ENCODE measurements around the gene CRTC1. TPM values are rescaled to one million over a fixed set of nuclear protein-coding genes. Genes with fewer than 3 reads are reported as not detected.

Gene CRTC1
- total RNA-seq, 1 donor from 2014 or later: 39.7 TPM

GRCh38 chr19:18698321-18699167 is 15.1 kb downstream of the CRTC1 start:
- no peak overlapping the region for H3K4me3 Mint-ChIP-seq (ENCODE audit: low read depth)
- no peak for DNase-seq (ENCODE audit: low spot score, unreplicated experiment)
- H3K4me1 Mint-ChIP-seq (ENCODE audit: low read depth): peaks cover 2% of the 10 kb centered on the region
- no peaks in the 10 kb centered on the region for H3K36me3 Mint-ChIP-seq (ENCODE audit: insufficient read depth)
- H3K27ac Mint-ChIP-seq: no peak overlapping the region
- no peaks in the 10 kb centered on the region for H3K9me3 Mint-ChIP-seq (ENCODE audit: low read depth)
- no peaks in the 10 kb centered on the region for H3K27me3 Mint-ChIP-seq
- TF ChIP-seq CTCF (IDR thresholded peaks at IDR 0.05; ENCODE audit: unreplicated experiment): no peak

- Mint-ChIP-seq H3K27ac (peak overlapping the region; percentile 75), H3K9me3 (ENCODE audit: low read depth) (no peaks in the 10 kb centered on the region), H3K36me3 (ENCODE audit: insufficient read depth) (no peaks in the 10 kb centered on the region), H3K4me3 (ENCODE audit: low read depth) (no peak overlapping the region), H3K4me1 (ENCODE audit: low read depth) (peaks cover 2% of the 10 kb centered on the region), H3K27me3 (no peaks in the 10 kb centered on the region)
- no peak for TF ChIP-seq CTCF (IDR thresholded peaks at IDR 0.05; ENCODE audit: unreplicated experiment)
- no peak for DNase-seq (ENCODE audit: low spot score, unreplicated experiment)
Observed at GRCh38 chr19:18699403-18700054, 16.0 kb downstream of the CRTC1 start.

GRCh38 chr19:18700501-18701249 is 17.2 kb downstream of the CRTC1 start:
- Mint-ChIP-seq H3K4me1 (ENCODE audit: low read depth) (peaks cover 2% of the 10 kb centered on the region), H3K36me3 (ENCODE audit: insufficient read depth) (no peaks in the 10 kb centered on the region), H3K27ac (no peak overlapping the region), H3K27me3 (no peaks in the 10 kb centered on the region), H3K9me3 (ENCODE audit: low read depth) (no peaks in the 10 kb centered on the region), H3K4me3 (ENCODE audit: low read depth) (no peak overlapping the region)
- TF ChIP-seq CTCF (IDR thresholded peaks at IDR 0.05; ENCODE audit: unreplicated experiment): no peak
- DNase-seq (ENCODE audit: low spot score, unreplicated experiment): no peak

- no peak for TF ChIP-seq CTCF (IDR thresholded peaks at IDR 0.05; ENCODE audit: unreplicated experiment)
- no peaks in the 10 kb centered on the region for H3K36me3 Mint-ChIP-seq (ENCODE audit: insufficient read depth)
- H3K4me1 Mint-ChIP-seq (ENCODE audit: low read depth): peaks cover 2% of the 10 kb centered on the region
- DNase-seq (ENCODE audit: low spot score, unreplicated experiment): no peak
- H3K27me3 Mint-ChIP-seq: no peaks in the 10 kb centered on the region
- no peak overlapping the region for H3K4me3 Mint-ChIP-seq (ENCODE audit: low read depth)
- no peak overlapping the region for H3K27ac Mint-ChIP-seq
- H3K9me3 Mint-ChIP-seq (ENCODE audit: low read depth): no peaks in the 10 kb centered on the region
Observed at GRCh38 chr19:18701250-18701608, 17.7 kb downstream of the CRTC1 start.

GRCh38 chr19:18704054-18704453 is 20.6 kb downstream of the CRTC1 start:
- Mint-ChIP-seq H3K36me3 (ENCODE audit: insufficient read depth) (peaks cover 2% of the 10 kb centered on the region), H3K4me1 (ENCODE audit: low read depth) (peaks cover 2% of the 10 kb centered on the region), H3K9me3 (ENCODE audit: low read depth) (peaks cover 3% of the 10 kb centered on the region), H3K4me3 (ENCODE audit: low read depth) (no peak overlapping the region), H3K27me3 (no peaks in the 10 kb centered on the region), H3K27ac (no peak overlapping the region)
- no peak for DNase-seq (ENCODE audit: low spot score, unreplicated experiment)
- no peak for TF ChIP-seq CTCF (IDR thresholded peaks at IDR 0.05; ENCODE audit: unreplicated experiment)

Data from progenitor cell of endocrine pancreas (in vitro differentiated cells).